HCT116 (cell line): ENCODE results near the gene CHKA. TPM values are rescaled to one million over a fixed set of nuclear protein-coding genes. Genes with fewer than 3 reads are reported as not detected.

Experiments
- ATAC-seq: fragments of 200-7000 bp; cut with Tn5 transposase; 2 replicates; pipeline ENCODE4 v1.9.1; 2020; ENCODE audit warnings: mild to moderate bottlenecking, moderate library complexity
- BruUV-seq: library from RNA; stranded (reverse); fragments of 400-500 nt; replicated peaks from 2 replicates; lab custom pipeline; 2021; lab: Mats Ljungman, UMichigan
- CTCF ChIA-PET: fragments of 300-600 bp; sonication (Branson Sonifier 250); formaldehyde crosslinking; loops from one replicate; lab custom pipeline; 2021; ENCODE audit warnings: antibody characterized with exemption; lab: Charles Lee
- POLR2A ChIA-PET: fragments of 300-600, 350-600 bp; sonication (Branson Sonifier 250); formaldehyde crosslinking; loops from one replicate; lab custom pipeline; 2021; ENCODE audit warnings: antibody characterized with exemption; lab: Charles Lee
- RAD21 ChIA-PET, 2 experiments: fragments of 300-600 bp; sonication (Branson Sonifier 250); formaldehyde crosslinking; loops; one replicate each; lab custom pipeline; 2023; ENCODE audit warnings: low total read pairs in 2 of 2; ENCODE audit not compliant: uncharacterized antibody in 2 of 2, unreplicated experiment in 2 of 2, low non-redundant PET in 1 of 2; lab: Charles Lee
- DNase-seq: peaks from one replicate; pipeline ENCODE4 v3.0.0-alpha.2; 2010; ENCODE audit warnings: low read depth, low spot score
- H2AFZ ChIP-seq: fragments of 200-600 bp; shearing (Covaris generic), sonication (generic); 2 replicates; pipeline ENCODE4 v1.6.1; 2017; ENCODE audit warnings: low read depth, mixed run types, mixed read lengths, antibody characterized with exemption, low read length; ENCODE audit not compliant: poor library complexity, severe bottlenecking
- H3K27ac ChIP-seq: 2 replicates; pipeline ENCODE4 v1.5.1; 2012; ENCODE audit warnings: low read depth, low read length
- H3K27me3 ChIP-seq: fragments of 200-600 bp; sonication (generic); 2 replicates; pipeline ENCODE4 v1.6.1; 2016; ENCODE audit warnings: mixed run types, low read length, mixed read lengths; ENCODE audit not compliant: insufficient read depth
- H3K36me3 ChIP-seq, 2 experiments: fragments of 200-500 bp in 1 of 2; fragments of 200-600 bp in 1 of 2; sonication (Bioruptor generic) in 1 of 2; sonication (generic) in 1 of 2; 2 replicates each; pipeline versions ENCODE4 v1.5.1 to v1.6.1; 2014 to 2016; ENCODE audit warnings: low read length in 2 of 2, inconsistent platforms in 1 of 2, mixed read lengths in 1 of 2, mixed run types in 1 of 2; ENCODE audit not compliant: insufficient read depth in 2 of 2, control insufficient read depth in 1 of 2
- H3K4me1 ChIP-seq, 2 experiments: fragments of 200-600 bp in 1 of 2; sonication (generic) in 1 of 2; 2 replicates each; pipeline versions ENCODE4 v1.5.1 to v1.6.1; 2012 to 2017; ENCODE audit warnings: low read length in 2 of 2, inconsistent platforms in 1 of 2, mild to moderate bottlenecking in 1 of 2, mixed read lengths in 1 of 2, mixed run types in 1 of 2, moderate library complexity in 1 of 2; ENCODE audit not compliant: insufficient read depth in 2 of 2, control insufficient read depth in 1 of 2
- H3K4me2 ChIP-seq: fragments of 200-600 bp; sonication (generic); 2 replicates; pipeline ENCODE4 v1.6.1; 2017; ENCODE audit warnings: mixed run types, low read length, mixed read lengths
- H3K4me3 ChIP-seq, 2 experiments: fragments of 200-600 bp in 1 of 2; sonication (generic) in 1 of 2; replicated peaks in 1 of 2; 2 replicates each; pipeline ENCODE4 v1.5.1; 2011 to 2016; ENCODE audit warnings: low read length in 2 of 2, control low read depth in 1 of 2, low read depth in 1 of 2, mild to moderate bottlenecking in 1 of 2, mixed read lengths in 1 of 2, mixed run types in 1 of 2
- H3K79me2 ChIP-seq: fragments of 200-600 bp; sonication (generic); 2 replicates; pipeline ENCODE4 v1.6.1; 2017; ENCODE audit warnings: mild to moderate bottlenecking, mixed run types, low read length, moderate library complexity, mixed read lengths; ENCODE audit not compliant: insufficient read depth
- H3K9ac ChIP-seq: fragments of 200-600 bp; sonication (generic); 2 replicates; pipeline ENCODE4 v1.6.1; 2016; ENCODE audit warnings: low read length, mixed read lengths
- H3K9me2 ChIP-seq: fragments of 200-600 bp; sonication (generic), shearing (Covaris generic); 2 replicates; pipeline ENCODE4 v1.6.1; 2017; ENCODE audit warnings: mixed run types, mild to moderate bottlenecking, moderate library complexity; ENCODE audit not compliant: insufficient read depth
- H3K9me3 ChIP-seq, 2 experiments: fragments of 200-500 bp in 1 of 2; fragments of 200-600 bp in 1 of 2; sonication (Bioruptor generic) in 1 of 2; sonication (generic) in 1 of 2; 2 replicates each; pipeline ENCODE4 v1.6.1; 2014 to 2017; ENCODE audit warnings: low read length in 2 of 2, mixed read lengths in 2 of 2, inconsistent platforms in 1 of 2, low read depth in 1 of 2, mild to moderate bottlenecking in 1 of 2, mixed run types in 1 of 2, moderate library complexity in 1 of 2; ENCODE audit not compliant: control insufficient read depth in 1 of 2, insufficient read depth in 1 of 2
- H4K20me1 ChIP-seq: fragments of 200-600 bp; sonication (generic), shearing (Covaris generic); 2 replicates; pipeline ENCODE4 v1.6.1; 2017; ENCODE audit warnings: mixed run types, mild to moderate bottlenecking, moderate library complexity; ENCODE audit not compliant: insufficient read depth
- ATF3 ChIP-seq: IDR thresholded peaks from 2 replicates; pipeline ENCODE4 v1.6.1; 2012
- EGR1 ChIP-seq: IDR thresholded peaks from 2 replicates; pipeline ENCODE4 v1.6.1; 2012; ENCODE audit warnings: low read depth
- EZH2 ChIP-seq: fragments of 200-600 bp; sonication (generic); IDR thresholded peaks from 2 replicates; pipeline ENCODE4 v1.6.1; 2017; ENCODE audit warnings: antibody characterized with exemption, mixed run types
- FOSL1 ChIP-seq: IDR thresholded peaks from 2 replicates; pipeline ENCODE4 v1.6.1; 2012; ENCODE audit warnings: low read depth
- JUND ChIP-seq: IDR thresholded peaks from 2 replicates; pipeline ENCODE4 v1.6.1; 2012
- RAD21 ChIP-seq: IDR thresholded peaks from 2 replicates; pipeline ENCODE4 v1.6.1; 2012; ENCODE audit warnings: low read depth, mild to moderate bottlenecking
- SP1 ChIP-seq: IDR thresholded peaks from 2 replicates; pipeline ENCODE4 v1.6.1; 2012; ENCODE audit warnings: low read depth
- TCF7L2 ChIP-seq: IDR thresholded peaks from 2 replicates; pipeline ENCODE4 v1.7.0; 2011; ENCODE audit warnings: borderline replicate concordance, inconsistent platforms; ENCODE audit not compliant: insufficient read depth, insufficient read length; ENCODE audit errors: extremely low read depth
- ZBTB33 ChIP-seq: IDR thresholded peaks from 2 replicates; pipeline ENCODE4 v1.6.1; 2011; ENCODE audit warnings: mild to moderate bottlenecking, low read length, moderate library complexity; ENCODE audit not compliant: insufficient replicate concordance; ENCODE audit errors: extremely low read depth
- ZFX ChIP-seq: fragments of 450-650 bp; IDR thresholded peaks from 2 replicates; pipeline ENCODE4 v1.6.1; 2017
- ZNF274 ChIP-seq: fragments of 200-500 bp; sonication (Bioruptor generic); IDR thresholded peaks from 2 replicates; pipeline ENCODE4 v1.6.1; 2014; ENCODE audit warnings: mild to moderate bottlenecking, low read depth, low read length, inconsistent platforms
- intact Hi-C: fragments of 100-400 bp; cut with micrococcal nuclease; formaldehyde crosslinking; loops from 2 replicates; pipeline ENCODE4 v1.10.0; 2022
- total RNA-seq: library from RNA; stranded (reverse); gene quantifications from one replicate; pipeline ENCODE4 v1.2.1, GENCODE V29; 2021; ENCODE audit not compliant: unreplicated experiment
- TF ChIP-seq, protein P1 (sequence below): IDR thresholded peaks from 2 replicates; pipeline ENCODE4 v1.6.1; 2012
- TF ChIP-seq, protein P2 (sequence below), 3 experiments: fragments of 200-600 bp in 1 of 3; sonication (generic) in 1 of 3; IDR thresholded peaks in 2 of 3; conservative IDR thresholded peaks in 1 of 3; 2 replicates each; pipeline ENCODE4 v1.5.1; 2012 to 2017; ENCODE audit warnings: low read depth in 2 of 3, low read length in 2 of 3, antibody characterized with exemption in 1 of 3, borderline replicate concordance in 1 of 3, control low read depth in 1 of 3, mild to moderate bottlenecking in 1 of 3, mixed read lengths in 1 of 3, mixed run types in 1 of 3, moderate library complexity in 1 of 3; ENCODE audit not compliant: insufficient read depth in 1 of 3

The CHKA gene
- total RNA-seq, 1 experiment from 2014 or later = 33.1 TPM

- Histone ChIP-seq H3K4me2 (no peak overlapping the region), H3K9me3 (no peaks in the 10 kb centered on the region), H3K9me2 (no peaks in the 10 kb centered on the region), H3K9ac (no peak overlapping the region), H3K4me3 (no peak overlapping the region), H3K79me2 (peaks cover 21% of the 10 kb centered on the region), H3K27ac (no peak overlapping the region), H3K36me3 (peaks cover 0 to 6% of the 10 kb centered on the region in 2 experiments; a peak in 2 of 4 replicates), H3K27me3 (no peaks in the 10 kb centered on the region), H4K20me1 (no peaks in the 10 kb centered on the region), H2AFZ (no peak overlapping the region), H3K4me1 (peaks cover 9 to 23% of the 10 kb centered on the region in 2 experiments; a peak in 3 of 4 replicates)
- CTCF ChIA-PET = no interaction called here
- RAD21 ChIA-PET = interaction anchor here in 1 of 2 experiments (0.6 kb wide), 1 partner anchor 792 kb away, joined by 4 read pairs; no protein-coding TSS in a partner anchor
- ATAC-seq (no peak), DNase-seq (no peak)
- POLR2A ChIA-PET = interaction anchor here (0.6 kb wide), 1 partner anchor 12 kb away, joined by 3 read pairs; the partner anchor contains the start of gene NDUFS8
- intact Hi-C loops = no loop called here
- TF ChIP-seq, protein P1, sequence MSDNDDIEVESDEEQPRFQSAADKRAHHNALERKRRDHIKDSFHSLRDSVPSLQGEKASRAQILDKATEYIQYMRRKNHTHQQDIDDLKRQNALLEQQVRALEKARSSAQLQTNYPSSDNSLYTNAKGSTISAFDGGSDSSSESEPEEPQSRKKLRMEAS = no peak
- TF ChIP-seq FOSL1 (no peak), EGR1 (no peak)
- BruUV-seq = no TSS peak
Measured at GRCh38 chr11:68042219-68043028, 78.8 kb downstream of the CHKA start.

DNA sequence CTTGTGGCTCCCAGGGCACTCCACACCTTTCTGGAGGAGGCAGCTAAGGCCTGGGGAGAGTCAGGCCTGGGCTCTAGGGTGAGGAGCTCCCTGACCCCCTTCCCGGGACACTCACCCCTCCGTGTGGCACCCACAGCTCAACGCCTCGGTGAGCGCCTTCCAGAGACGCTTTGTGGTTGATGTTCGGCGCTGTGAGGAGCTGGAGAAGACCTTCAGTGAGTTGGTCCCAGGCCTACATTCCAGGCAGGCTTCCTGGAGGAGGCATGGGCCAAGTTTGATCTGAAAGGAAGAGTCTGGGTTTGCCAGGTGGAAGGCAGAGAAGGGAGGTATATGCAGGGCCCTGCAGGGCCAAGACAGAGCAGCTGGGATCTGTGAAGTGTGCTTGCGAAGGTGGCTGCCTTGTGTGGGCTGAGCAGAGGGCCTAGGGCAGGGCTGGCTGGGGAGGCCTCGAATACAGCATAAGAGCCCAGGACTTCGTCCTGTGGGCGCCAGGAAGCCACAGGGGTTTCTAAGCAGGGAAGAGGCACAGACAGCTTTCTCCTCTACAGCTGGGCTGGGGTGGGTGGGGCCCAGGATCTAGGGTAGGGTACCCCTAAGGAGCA, 79.5 kb downstream of the CHKA start:
- H3K4me2 ChIP-seq = no peak overlapping the region
- no peaks in the 10 kb centered on the region for H4K20me1 ChIP-seq
- ATAC-seq (no peak), DNase-seq (no peak)
- intact Hi-C loops = no loop called here
- no peak overlapping the region for H3K27ac ChIP-seq
- no peak overlapping the region for H2AFZ ChIP-seq
- H3K9ac ChIP-seq = no peak overlapping the region
- H3K4me3 ChIP-seq = no peak overlapping the region
- H3K27me3 ChIP-seq = no peaks in the 10 kb centered on the region
- peaks cover 9 to 23% of the 10 kb centered on the region in 2 experiments; a peak in 3 of 4 replicates for H3K4me1 ChIP-seq
- ChIA-PET CTCF (no interaction called here), POLR2A (no interaction called here), RAD21 (interaction anchor here in 1 of 2 experiments (0.6 kb wide), 1 partner anchor 793 kb away, joined by 4 read pairs; no protein-coding TSS in a partner anchor)
- peaks cover 0 to 6% of the 10 kb centered on the region in 2 experiments; a peak in 2 of 4 replicates for H3K36me3 ChIP-seq
- BruUV-seq = no TSS peak
- peaks cover 21% of the 10 kb centered on the region for H3K79me2 ChIP-seq
- no peaks in the 10 kb centered on the region for H3K9me2 ChIP-seq
- H3K9me3 ChIP-seq = no peaks in the 10 kb centered on the region
- no peak for TF ChIP-seq EZH2
- no peak for TF ChIP-seq ATF3
- TF ChIP-seq TCF7L2 = no peak
- no peak for TF ChIP-seq SP1
- no peak for TF ChIP-seq ZBTB33
- TF ChIP-seq ZFX = no peak
- no peak for TF ChIP-seq RAD21
- TF ChIP-seq, protein P2, sequence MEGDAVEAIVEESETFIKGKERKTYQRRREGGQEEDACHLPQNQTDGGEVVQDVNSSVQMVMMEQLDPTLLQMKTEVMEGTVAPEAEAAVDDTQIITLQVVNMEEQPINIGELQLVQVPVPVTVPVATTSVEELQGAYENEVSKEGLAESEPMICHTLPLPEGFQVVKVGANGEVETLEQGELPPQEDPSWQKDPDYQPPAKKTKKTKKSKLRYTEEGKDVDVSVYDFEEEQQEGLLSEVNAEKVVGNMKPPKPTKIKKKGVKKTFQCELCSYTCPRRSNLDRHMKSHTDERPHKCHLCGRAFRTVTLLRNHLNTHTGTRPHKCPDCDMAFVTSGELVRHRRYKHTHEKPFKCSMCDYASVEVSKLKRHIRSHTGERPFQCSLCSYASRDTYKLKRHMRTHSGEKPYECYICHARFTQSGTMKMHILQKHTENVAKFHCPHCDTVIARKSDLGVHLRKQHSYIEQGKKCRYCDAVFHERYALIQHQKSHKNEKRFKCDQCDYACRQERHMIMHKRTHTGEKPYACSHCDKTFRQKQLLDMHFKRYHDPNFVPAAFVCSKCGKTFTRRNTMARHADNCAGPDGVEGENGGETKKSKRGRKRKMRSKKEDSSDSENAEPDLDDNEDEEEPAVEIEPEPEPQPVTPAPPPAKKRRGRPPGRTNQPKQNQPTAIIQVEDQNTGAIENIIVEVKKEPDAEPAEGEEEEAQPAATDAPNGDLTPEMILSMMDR (IDR thresholded peaks at IDR 0.05 in 2 of 3, conservative IDR thresholded peaks at IDR 0.05 in 1 of 3; ENCODE audit: borderline replicate concordance in 1 of 3, insufficient read depth in 1 of 3, low read depth in 2 of 3, low read length in 2 of 3) = no peak
- TF ChIP-seq ZNF274 = no peak
- TF ChIP-seq, protein P1 = no peak
- TF ChIP-seq JUND = no peak
